GM21717 (cell line): ENCODE measurements around the gene GLTPD2.

Experiments
- ATAC-seq: cut with Tn5 transposase; IDR thresholded peaks from one replicate; pipeline ENCODE4 v1.9.1; 2021; ENCODE audit warnings: mild to moderate bottlenecking, moderate library complexity; ENCODE audit not compliant: unreplicated experiment

GLTPD2 gene

DNA sequence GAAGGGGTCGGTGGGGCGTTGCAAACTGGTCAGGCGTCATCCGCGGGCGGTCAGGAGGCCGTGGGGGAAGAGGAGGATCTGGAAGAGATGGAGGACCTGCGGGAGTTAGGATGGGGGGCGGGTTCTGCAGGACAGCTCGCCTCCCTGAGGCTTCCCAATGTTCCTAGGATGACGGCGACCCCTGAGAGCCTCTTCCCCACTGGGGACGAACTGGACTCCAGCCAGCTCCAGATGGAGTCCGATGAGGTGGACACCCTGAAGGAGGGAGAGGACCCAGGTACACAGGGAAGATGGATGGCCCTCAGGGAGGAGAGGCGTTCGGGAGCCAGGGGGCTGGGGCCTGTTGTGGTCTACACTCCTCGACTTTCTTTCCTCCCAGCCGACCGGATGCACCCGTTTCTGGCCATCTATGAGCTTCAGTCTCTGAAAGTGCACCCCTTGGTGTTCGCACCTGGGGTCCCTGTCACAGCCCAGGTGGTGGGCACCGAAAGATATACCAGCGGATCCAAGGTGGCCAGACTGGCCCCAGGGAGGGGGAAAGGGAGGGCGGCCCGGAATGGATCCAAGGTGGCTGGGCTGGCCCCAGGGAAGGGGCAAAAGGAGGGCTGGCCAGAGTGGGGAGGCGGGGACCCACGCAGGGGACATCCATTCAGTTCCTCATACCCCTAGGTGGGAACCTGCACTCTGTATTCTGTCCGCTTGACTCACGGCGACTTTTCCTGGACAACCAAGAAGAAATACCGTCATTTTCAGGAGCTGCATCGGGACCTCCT, 19.0 kb downstream of the GLTPD2 start:
- ATAC-seq, result peak; percentile 5

DNA sequence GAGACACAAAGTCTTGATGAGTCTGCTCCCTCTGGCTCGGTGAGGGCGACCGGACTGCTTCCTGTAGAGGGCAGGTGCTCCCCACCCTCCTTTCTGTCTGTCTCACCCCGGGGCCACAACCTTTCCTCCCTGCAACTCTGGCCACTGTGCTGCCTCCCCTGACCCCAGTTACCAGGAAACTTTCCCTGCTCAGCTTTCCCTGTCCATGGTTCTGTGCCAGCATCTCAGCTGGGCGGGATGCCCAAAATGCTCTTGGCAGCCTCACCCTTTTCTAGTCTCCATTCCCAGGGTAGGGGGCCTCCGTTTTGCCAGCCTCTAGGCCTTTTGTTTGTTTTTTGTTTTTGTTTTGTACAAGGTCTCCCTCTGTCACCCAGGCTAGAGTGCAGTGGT, 19.6 kb downstream of the GLTPD2 start:
- ATAC-seq, result no peak

DNA sequence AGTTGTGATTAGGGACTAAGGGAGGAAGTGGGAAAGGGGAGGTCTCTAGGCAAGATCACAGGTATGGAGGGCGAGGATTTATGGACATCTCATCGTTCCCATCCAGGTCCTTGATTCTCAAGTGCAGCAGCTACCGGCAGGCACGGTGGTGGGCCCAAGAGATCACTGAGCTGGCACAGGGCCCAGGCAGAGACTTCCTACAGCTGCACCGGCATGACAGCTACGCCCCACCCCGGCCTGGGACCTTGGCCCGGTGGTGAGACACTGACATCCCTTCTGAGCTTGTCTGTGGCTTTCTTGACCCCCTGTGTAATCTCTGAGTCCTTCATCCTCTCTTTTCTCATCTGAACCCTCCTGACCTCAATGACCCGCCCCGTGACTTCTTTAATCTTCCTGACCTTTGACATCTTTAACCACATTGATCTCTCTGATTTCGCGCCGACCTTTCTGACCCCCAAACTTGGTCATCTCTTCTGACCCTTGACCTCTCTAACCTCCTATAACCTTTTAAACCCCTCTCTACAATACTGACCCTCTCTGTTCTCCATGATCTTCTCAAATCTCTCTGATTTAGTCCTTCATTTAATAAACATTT, 22.0 kb downstream of the GLTPD2 start:
- no peak for ATAC-seq

DNA sequence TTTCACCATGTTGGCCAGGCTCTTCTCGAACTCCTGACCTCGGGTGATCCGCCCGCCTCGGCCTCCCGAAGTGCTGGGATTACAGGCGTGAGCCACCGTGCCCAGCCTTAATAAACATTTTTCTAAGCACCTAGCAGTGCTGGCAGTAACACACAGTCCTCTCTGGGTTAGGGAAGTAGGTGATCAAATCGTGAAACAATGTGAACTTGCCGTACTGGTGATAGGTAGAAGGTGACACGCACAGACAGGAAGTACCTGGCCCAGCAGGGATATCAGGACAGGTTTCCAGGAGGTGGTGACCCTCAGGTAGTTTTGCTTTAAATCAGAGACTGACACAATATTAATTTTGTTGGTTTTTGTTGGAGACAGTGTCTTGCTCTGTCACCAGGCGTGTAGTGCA, 22.7 kb downstream of the GLTPD2 start:
- ATAC-seq, result no peak

DNA sequence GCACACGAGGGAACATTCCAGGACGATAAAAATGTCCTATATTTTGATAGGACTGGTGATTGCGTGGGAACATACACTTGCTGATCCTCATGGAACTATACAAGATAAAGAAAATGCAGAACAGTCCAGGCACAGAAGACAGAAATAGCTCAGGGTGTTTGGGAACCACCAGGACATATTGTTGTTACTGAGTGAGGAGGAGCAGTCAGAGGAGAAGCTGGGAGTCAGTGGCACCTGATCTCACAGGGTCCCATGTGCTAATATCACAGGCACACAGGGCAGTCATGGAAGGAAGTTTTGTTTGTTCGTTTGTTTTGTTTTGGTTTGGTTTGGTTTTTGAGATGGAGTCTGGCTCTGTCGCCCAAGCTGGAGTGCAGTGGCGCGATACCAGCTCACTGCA, 23.9 kb downstream of the GLTPD2 start:
- ATAC-seq, result no peak

DNA sequence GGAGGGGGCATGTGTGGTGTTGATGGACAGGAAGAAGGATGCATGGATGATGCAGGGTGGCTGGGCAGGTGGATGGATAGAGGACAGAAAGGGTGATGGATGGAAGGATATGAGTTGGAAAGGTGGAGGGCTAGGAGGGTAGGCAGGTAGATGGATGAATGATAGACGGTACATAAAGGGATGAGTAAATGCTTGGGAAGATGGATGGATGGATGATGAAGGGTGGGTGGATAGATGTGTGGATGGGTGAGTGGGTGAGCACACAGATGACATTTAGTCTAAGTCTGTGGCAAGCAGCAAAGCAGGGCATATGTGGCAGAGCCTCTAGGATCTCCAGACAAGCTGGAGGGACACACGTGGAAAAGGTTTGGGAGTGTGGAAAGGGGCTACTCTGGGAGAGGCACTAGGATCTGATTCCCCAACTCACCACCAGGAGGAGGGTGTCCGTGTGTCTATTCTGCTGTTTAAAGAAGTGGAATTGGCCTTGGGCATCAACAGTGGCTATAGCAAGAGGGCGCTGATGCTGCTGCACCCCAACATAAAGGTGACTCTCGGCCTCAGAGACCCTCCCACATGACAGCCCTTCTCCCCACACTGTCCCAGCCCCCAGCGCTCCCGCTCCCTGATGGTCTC, 26.4 kb downstream of the GLTPD2 start:
- no peak for ATAC-seq

DNA sequence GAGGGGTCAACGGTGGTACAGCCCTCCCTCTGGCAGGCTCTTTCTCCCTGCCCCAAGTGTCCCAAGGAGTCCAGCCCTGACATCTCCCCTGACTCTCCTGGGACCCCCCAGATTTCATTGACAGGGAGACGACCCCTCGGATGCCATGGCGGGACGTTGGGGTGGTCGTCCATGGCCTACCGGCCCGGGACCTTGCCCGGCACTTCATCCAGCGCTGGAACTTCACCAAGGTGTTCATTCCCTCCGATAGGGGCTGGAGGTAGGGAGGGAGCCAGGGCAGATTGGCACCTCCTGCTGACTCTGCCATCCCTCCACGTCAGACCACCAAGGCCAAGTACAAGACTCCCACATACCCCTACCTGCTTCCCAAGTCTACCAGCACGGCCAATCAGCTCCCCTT, 28.1 kb downstream of the GLTPD2 start:
- ATAC-seq, result no peak

DNA sequence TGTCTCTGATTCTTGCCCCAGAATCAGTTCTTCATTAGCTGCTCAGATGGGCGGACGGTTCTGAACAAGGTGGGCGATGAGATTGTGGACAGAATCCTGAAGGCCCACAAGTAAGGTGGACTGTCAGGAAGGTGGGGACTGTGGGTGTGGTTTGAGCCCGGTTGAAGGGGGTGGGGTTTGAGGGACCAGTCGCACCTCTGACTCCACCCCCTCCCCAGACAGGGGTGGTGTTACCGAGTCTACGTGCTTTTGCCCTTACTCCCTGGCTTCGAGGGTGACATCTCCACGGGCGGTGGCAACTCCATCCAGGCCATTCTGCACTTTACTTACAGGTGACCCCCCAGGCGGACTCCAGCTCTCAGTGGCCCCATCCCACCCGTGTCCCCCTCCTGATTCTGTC, 29.5 kb downstream of the GLTPD2 start:
- no peak for ATAC-seq

DNA sequence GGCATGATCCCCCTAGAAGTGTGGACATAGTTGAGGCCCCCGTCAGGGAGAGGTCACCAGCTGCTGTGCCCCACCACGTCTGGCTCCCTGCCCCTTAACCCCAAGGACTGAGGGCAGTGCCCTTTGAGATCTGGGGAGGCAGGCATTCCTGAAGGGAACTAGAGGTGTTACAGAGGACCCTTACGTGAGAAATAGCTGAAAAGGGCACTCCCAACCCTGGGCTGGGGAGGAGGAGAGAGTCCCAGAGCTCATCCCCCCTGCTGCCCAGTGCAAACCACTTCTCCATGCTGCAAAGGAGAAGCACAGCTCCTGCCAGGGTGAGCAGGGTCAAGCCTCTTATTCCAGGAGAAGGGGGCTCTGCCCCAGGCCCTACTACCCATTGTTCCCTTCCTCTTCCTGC, 34.1 kb downstream of the GLTPD2 start:
- no peak for ATAC-seq

DNA sequence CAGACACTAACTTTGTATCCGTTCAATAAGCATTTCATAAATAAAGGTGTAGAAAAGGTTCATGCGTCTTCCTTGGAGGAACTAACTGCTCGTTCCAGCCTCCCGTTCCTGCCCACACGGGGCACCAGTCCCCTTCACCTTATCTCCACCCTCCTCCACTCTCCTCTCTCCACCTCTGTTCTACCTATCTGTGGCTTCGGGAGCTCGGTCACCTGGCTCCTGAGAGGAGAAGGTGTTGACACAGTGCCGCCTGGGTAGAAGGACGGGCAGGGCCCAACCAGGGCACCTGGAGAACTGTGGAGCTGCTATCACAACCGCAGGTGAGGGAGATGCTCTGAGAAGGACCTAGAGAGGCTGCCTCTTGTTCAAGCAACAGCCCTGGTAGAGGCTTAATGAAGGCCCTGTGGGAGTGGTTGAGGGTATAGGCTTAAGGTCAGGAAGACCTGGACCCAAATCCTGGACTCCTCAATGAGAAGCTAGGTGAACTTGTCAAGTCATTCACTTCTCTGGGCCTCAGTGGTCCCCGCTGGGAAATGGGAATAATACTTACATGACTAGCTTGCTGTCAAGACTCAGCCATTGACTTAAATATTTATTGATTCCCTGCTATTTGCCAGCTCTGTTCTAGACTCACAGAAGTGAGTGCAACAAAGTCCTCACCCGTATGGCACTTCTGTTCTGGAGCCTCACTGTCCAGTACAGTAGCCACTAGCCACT, 34.8 kb downstream of the GLTPD2 start:
- no peak for ATAC-seq

DNA sequence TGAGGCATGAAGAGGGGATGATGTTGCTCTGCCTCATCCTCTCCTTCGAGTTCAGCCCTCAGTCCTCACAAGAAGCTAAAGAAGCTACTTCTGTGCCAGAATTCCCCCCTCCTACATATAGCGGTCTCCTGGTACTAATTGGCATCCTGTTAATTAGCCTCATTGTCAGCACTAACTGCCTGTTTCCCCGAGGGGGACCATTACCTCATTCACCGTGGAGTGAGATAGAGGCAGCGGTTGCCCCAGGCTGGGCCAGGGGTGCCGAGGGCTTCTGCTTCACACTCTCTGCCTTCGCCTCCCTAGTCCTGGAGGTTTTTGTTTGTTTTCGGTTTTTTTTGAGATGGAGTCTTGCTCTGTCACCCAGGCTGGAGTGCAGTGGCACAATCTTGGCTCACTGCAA, 38.6 kb downstream of the GLTPD2 start:
- no peak for ATAC-seq

DNA sequence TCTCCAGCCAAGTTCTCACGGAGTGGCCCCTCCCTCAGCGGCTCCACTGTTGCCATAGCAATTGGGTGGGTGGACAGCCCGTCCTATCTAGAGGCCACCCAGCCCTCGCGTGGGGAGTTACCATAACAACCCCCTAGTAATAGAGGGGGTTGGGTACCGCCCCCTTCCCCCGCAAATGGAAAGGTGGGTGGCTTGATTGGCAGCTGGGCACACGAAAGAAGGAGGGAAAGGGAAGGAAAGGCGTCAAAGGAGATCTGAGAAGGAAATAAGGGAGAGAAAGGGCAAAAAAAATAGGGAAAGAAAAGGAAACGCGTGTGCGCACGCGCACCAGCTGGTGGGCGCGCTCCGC, 44.0 kb downstream of the GLTPD2 start:
- ATAC-seq, result peak; percentile 2

DNA sequence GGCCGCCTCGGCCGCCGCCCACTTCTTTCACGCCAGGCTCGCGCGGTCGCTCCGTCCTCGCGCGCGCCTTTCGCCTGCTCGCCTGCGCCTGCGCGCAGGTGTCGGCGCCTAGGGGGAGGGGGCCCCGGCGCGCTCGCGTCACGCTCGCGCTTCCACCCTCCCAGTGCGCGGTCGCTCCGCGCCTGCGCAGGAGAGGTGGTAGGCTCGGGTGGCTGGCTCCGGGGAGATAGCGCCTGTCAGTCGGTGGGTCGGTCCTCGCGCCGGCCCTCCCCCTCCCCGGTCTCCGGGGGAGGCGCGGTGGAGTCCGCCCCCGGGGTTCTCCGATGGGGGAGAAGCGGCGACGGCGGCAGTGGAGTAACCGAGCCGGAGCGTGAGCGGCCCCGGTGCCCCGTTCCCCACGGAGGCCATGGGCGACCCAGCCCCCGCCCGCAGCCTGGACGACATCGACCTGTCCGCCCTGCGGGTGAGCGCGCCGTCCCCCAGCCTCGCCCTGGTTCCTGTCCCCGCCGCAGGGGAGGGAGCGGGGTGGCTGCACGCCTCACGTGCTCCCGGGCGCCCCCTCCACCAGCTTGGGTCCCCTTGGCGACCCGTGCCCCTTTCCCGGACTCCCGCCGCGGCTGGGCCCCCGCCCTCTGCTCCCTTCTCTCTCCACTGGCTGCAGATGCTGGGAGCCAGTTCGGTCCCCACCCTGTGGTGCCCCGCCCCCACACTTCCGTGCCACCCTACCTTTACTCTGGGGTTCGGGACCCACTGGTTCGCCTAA, 44.6 kb downstream of the GLTPD2 start, which contains the start of gene MINK1:
Gene MINK1 (plus strand): TSS at position 163 of the 763 bp plus-strand sequence. CDS start 244 bp downstream, at position 407.
- ATAC-seq, result peak; percentile 66

DNA sequence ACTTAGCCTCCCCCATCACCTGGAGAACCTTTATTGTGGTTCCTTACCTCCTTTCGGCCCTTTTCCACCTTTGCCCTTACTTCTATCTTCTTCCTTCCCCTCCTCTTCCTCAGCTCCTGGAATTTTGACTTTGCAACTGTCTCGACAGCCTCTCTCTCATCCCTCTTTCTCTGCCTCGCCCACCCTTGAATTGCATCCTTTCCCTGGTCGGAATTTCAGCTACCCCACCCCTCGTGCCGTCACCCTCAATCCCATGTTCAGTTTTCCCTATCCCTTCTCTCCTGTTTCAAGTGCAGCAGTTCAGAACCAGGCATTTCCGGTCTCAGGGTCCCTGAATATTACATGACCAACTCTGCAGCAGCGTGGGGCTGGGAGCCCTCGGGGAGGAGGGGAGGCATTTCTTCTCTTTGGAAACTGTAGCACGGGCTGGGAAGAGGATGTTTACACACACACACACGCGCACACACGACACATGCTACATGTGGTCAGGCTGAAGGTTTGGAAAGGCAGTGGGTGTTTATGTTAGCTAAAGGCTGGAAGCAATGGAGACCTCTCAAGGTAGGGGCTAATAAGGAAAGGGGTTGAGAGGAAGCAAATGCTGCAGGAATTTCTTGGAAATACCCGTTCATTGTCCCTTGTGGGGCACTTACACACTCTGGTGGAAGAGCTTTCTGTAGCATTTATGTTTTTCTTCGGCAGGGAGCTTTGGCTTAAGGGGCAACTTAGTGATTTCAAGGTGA, 45.3 kb downstream of the GLTPD2 start:
- ATAC-seq, result no peak

DNA sequence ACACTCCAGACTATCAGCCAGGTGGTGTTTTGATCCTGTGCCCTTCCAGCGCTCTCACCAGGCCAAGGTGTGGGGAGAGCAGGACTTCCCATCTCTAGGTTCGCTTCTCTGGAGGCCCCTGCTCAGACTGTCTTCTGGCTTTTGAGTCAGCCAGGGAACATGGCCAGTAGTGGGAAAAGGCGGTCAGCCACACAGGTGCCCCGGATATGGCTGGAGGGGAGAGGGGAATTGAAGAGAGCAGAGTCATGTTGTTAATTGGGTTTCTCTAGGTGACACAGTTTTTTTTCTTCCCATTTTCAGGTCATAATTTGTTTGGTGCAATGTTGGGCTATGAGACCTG, 45.9 kb downstream of the GLTPD2 start:
- ATAC-seq, result no peak

DNA sequence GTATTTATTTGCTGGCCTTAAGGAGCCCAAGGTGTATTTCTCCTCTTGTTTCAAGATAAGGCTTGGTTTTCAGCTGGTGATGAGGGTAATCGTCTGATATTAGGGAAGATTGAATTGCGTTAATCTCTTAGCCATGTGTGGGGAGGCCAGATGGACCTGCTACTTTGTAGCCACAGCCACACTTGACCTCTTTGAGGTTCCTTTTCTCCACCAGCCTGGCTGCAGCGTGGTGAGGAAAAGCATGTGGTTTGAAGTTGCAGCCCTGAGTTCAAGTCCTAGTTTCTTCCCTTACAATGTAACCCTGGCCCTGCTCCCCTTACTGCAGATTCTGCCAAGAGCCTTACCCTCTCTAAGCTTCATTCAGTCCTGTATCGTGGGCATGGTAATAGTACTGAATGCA, 47.5 kb downstream of the GLTPD2 start:
- no peak for ATAC-seq

DNA sequence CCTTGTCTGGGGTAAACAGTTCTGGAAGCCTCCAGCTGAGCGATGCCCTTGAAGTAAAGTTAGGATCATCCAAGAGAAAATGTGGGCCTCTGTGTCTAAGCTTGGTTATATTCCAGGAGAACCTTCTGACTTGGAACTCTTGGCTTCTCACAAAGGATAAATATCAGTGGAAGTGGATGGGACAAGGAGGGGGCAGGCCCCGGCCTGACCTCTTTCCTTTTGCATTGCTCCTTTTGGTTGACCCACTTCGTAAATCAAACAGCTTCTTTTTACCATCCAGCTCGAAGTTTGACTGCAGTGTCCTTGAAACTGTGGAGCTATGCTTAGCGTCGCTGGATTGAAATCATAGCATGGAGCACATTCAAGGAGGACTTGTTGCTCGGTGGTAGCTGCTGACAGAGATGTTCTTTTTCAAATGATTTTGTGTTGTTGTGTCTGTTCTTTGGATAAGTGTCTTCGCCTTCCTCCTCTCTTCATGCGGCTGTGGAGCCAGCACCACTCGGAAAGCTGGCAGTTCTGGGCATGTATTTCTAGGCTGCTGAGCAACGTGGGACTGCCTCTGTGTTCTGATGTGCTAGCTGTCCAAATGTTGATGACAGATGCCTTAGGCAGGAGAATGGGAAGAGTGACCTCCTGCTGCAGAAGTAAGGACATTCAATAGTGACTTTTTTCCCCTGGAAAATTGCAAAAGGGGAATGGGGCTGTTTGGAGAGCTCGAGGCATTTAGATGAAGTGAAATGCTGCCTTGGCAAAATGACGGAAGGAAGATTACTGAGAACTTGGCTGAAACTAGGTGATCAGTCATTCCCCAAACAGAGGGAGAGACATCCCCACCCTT, 48.9 kb downstream of the GLTPD2 start:
- ATAC-seq, result no peak

DNA sequence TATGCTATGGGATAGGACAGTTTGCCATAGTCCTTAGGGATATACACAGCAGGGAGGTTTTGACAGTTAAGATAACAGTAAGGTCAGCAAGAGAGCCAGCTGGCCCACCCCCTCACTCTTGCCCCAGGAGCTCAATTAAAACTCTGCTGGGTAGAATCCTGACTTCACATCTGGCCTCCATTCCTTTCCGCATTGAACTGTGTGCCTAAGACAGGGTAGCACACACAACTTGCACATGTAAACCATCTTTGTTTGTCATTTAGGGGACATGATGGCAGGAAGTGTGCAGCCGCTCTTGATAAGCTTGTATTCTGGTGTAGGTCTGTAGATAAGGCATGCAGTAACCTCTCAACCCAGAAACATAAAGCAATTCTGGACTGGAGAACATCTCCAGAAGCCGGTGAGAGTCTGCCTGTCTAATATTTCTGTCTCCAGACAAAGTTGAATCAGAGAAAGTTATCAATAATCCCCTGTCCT, 49.6 kb downstream of the GLTPD2 start:
- ATAC-seq, result no peak

DNA sequence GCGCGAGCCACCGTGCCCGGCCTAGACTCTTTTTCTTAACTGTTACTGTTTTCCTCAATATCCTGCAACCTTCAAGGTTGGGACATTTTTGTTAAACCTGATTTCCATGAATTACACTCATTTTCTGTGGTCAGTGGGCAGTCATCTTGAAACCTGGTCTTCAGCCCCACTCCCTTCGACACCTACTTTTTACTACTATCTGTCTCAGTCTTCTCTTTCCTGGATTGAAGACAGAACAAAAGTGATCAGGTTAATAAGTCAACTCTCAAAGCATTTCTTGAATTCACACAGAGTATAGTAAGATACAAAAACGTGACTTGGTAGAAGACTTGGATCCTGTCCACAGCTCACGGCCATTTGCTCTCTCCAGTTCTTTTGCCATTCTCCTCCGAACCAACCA, 50.5 kb downstream of the GLTPD2 start:
- ATAC-seq, result no peak
